Choroid plexus epithelial cell (primary cell): Measurements from ENCODE around the gene CDC42BPA.
"Not testable (repeated sequence)": the region's sequence is repeated elsewhere in the genome, so short reads cannot be mapped to it uniquely, and the experiment has no call there.

Source experiments
- DNase-seq: peaks from one replicate; pipeline ENCODE4 v3.0.0-alpha.2; 2010; ENCODE audit warnings: low read depth
- H3K4me3 ChIP-seq: 2 replicates; pipeline ENCODE4 v1.5.1; 2011; ENCODE audit warnings: low read depth, mild to moderate bottlenecking, control low read depth, low read length, moderate library complexity
- TF ChIP-seq, protein P1 (sequence below): conservative IDR thresholded peaks from 2 replicates; pipeline ENCODE4 v1.5.1; 2011; ENCODE audit warnings: low read depth, mild to moderate bottlenecking, control low read depth, inconsistent platforms, low read length, moderate library complexity

CDC42BPA gene

DNA sequence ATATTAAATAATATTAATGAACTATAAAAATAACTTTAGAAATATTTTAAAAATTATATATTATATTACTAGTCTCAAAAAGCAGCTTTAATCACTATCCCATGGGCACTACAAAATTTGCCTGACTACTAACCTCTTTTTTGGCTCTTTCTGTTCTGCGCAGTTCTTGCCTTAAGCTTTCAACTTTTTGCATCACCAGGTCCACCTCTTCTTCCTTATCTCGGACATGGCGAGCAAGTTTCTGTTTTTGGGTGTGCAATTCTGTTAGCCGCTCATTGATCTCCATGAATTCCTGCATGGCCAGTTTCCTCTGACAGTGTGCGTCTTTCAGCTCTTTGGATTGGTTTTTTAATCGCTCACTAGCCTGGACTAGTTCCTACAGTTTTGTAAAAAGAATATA is 205.8 kb downstream of the CDC42BPA start:
- no peak for DNase-seq
- no peak overlapping the region for H3K4me3 ChIP-seq
- TF ChIP-seq, protein P1, sequence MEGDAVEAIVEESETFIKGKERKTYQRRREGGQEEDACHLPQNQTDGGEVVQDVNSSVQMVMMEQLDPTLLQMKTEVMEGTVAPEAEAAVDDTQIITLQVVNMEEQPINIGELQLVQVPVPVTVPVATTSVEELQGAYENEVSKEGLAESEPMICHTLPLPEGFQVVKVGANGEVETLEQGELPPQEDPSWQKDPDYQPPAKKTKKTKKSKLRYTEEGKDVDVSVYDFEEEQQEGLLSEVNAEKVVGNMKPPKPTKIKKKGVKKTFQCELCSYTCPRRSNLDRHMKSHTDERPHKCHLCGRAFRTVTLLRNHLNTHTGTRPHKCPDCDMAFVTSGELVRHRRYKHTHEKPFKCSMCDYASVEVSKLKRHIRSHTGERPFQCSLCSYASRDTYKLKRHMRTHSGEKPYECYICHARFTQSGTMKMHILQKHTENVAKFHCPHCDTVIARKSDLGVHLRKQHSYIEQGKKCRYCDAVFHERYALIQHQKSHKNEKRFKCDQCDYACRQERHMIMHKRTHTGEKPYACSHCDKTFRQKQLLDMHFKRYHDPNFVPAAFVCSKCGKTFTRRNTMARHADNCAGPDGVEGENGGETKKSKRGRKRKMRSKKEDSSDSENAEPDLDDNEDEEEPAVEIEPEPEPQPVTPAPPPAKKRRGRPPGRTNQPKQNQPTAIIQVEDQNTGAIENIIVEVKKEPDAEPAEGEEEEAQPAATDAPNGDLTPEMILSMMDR, result no peak

DNA sequence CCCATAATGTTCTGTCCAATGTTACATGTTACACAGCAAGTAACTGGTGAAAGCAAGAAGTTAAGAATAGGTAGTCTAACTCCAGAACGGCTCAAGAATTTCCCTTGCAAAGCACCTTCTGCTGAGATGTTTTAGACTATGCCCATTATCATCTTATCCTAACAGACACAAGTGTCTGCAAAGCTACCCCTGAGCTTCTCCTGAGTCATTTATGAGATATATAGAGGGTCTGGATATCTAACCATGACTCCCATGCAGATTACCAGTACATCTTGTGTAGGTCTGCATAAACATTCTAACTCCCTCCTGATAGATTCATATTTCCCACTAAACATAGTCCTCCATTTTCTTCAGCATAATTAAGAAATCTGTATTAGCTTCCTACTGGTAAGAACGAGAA is 206.5 kb downstream of the CDC42BPA start:
- TF ChIP-seq, protein P1, result no peak
- H3K4me3 ChIP-seq, result no peak overlapping the region
- no peak for DNase-seq

DNA sequence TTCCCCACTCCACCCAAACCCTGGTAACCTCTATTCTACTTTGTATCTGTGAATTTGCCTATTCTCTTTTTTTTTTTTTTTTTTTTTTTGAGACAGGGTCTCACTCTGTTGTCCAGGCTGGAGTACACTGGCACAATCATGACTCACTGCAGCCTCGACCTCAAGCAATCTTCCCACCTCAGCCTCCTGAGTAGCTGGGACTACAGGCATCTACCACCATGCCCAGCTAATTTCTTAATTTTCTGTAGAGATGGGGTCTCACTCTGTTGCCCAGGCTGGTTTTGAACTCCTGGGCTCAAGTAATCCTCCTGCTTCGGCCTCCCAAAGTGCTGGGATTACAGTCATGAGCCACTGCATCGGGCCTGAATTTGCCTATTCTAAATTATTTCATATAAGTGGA is 213.0 kb downstream of the CDC42BPA start:
- not testable (repeated sequence) for H3K4me3 ChIP-seq, DNase-seq

DNA sequence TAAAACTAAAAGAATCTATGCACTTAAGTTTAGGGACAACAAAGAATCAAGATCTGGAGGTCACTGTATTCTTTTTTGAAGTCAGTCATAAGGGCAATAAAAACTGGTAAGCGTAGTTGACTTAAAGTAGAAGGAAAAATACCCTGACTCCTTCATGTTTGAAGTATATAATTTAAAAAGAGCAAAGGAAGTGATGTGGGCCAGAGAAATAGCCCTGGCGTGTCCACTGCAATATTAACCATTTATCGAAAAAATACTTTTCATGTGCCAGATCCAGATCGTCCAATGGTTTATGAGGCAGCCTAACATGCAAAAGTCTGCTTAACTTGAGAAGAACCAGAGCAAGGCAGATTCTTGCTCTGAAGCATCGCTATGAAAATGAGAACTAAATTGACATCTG is 216.2 kb downstream of the CDC42BPA start:
- H3K4me3 ChIP-seq, result no peak overlapping the region
- no peak for DNase-seq
- TF ChIP-seq, protein P1, result no peak

DNA sequence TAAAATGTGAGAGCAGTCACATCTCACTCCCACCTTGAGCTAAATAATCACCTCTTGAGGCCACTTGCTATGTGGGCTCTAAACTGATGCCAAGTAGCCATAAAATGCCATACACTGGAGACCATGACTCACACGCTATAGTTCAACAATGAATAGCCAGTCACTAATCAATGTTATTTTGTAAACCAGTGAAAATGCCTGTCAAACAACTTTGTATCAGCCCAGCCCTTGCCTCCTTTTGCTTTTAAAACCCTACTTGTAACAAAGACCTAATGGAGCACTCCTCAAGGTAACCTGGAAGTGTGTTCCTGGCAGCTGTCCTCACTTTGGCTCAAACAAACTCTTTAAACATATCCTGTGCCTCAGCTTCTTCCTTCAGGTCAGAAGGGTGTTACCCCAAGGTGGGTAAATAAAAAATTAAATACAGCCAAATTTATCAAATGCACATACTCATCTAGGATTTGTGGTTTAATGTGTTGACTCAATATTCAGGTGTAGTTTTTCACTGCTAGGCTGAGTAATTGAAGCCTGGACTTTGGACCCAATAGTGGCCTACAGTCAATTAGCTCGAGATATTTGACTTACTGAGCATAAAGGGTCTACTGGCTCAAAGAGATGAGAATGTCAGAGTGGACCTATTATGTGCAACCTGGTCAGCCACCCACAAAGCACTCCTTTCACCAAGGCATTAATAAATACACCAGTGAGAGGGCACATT is 223.9 kb downstream of the CDC42BPA start:
- TF ChIP-seq, protein P1, result no peak
- H3K4me3 ChIP-seq, result no peak overlapping the region
- no peak for DNase-seq

DNA sequence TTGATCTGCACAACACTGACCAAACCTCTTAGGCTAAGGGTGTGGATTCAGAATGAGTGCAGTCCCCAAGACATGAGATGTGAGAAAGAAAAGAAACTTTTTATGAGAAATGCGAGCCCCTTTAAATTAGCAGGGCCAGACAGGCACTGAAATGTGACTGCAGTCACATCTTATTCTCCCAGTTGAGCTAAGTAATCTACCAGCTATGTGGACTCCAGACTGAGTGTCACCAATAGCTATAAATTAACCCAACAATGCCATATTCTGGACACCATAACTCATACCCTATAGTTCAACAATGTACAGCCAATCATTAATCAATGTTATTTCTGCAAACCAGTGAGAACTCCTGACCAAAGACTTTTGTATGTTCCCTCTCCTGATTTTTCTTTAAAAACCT is 225.0 kb downstream of the CDC42BPA start:
- DNase-seq, result no peak
- TF ChIP-seq, protein P1, result no peak

DNA sequence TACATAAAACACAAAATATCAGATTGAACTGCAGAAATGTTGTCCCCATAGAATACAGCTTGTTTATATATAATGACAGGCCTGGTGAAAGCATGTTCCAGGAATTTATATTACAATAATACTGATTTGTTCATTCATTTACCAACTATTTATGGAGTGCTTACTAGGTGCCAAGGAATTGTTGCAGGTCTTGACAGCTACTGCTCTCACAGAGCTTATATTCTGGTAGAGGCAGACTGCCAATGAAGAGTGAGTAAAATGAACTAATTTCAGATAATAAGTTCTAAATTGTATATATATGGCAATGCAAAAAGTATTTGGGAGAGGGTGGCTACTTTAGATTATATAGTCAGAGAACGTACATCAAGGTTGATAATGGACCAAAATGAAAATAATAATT is 226.2 kb downstream of the CDC42BPA start:
- no peak for DNase-seq
- no peak overlapping the region for H3K4me3 ChIP-seq
- TF ChIP-seq, protein P1, result no peak

More for the DNA sequence above, 225.0 kb downstream of the CDC42BPA start:
- H3K4me3 ChIP-seq, result no peak overlapping the region
